Neural crest cell (in vitro differentiated cells): ENCODE results near the gene NT5DC1. TPM values are rescaled to one million over a fixed set of nuclear protein-coding genes. Genes with fewer than 3 reads are reported as not detected.
A peak's percentile ranks its signal among the peaks of the same experiment; 100 is the strongest.

Experiments used
- DNase-seq: peaks from one replicate; pipeline ENCODE4 v3.0.0; 2021; ENCODE audit warnings: low read depth, mixed read lengths, low spot score
- H3K27ac Mint-ChIP-seq: one replicate; pipeline ENCODE4 v1.8.0; 2021; ENCODE audit warnings: mild to moderate bottlenecking, mixed read lengths; ENCODE audit not compliant: unreplicated experiment
- H3K27me3 Mint-ChIP-seq: 2 replicates; pipeline ENCODE4 v1.8.0; 2021; ENCODE audit warnings: low read depth, mild to moderate bottlenecking, mixed read lengths
- H3K36me3 Mint-ChIP-seq: 2 replicates; pipeline ENCODE4 v1.8.0; 2021; ENCODE audit warnings: low read depth, mild to moderate bottlenecking, mixed read lengths
- H3K4me1 Mint-ChIP-seq: 2 replicates; pipeline ENCODE4 v1.8.0; 2021; ENCODE audit warnings: mixed read lengths
- H3K4me3 Mint-ChIP-seq: one replicate; pipeline ENCODE4 v1.8.0; 2021; ENCODE audit warnings: mild to moderate bottlenecking, mixed read lengths
- H3K9me3 Mint-ChIP-seq: 2 replicates; pipeline ENCODE4 v1.8.0; 2021; ENCODE audit warnings: mixed read lengths
- total RNA-seq: library from RNA; stranded (reverse); gene quantifications from 2 replicates; pipeline ENCODE4 v1.2.1, GENCODE V29; 2021
- TF ChIP-seq, protein P1 (sequence below): fragments of 200-600 bp; sonication (generic); conservative IDR thresholded peaks from 2 replicates; pipeline ENCODE4 v1.5.0; 2021; ENCODE audit warnings: antibody characterized with exemption, mild to moderate bottlenecking

NT5DC1 gene
- total RNA-seq, 1 donor from 2014 or later = 33.2 TPM

DNA sequence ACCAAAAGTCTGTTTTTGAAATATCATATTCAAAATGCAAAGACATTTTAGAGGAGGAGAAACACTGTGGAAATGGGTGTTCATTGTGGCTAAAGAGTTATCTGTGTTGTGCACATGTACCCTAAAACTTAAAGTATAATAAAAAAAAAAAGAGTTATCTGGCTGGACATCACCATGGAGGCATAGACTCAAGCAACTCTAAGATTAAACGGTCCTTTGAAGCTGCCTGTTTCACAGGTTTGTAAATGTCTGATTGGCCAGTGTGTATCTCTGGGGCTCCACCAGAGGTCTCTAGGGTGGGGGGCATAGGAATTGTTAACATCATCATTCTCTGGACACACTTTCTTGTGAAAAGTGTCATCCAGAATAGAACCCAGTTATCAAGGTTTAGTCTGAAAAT, 114.0 kb downstream of the NT5DC1 start:
- Mint-ChIP-seq H3K9me3 (no peaks in the 10 kb centered on the region), H3K4me1 (peaks cover 7% of the 10 kb centered on the region), H3K4me3 (no peak overlapping the region)

DNA sequence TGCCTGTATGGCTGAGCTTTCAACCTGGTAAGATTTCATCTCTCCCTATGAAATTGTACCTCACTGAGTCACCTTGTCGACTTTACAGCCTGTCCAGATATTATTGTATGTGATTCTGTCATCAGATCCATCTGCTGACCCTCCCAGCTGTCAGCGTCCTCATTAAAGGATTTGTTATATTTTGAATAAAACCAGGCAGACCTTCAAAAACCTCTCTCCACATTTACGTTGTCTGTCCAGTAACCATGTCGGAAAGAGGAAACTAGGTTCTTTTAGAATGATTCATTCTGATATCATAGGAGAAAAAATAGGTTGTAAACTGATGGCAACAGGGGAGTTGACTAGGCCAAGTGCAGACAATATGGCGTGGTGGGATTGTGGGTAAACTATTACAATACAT, 114.8 kb downstream of the NT5DC1 start:
- H3K36me3 Mint-ChIP-seq = no peaks in the 10 kb centered on the region
- no peak overlapping the region for H3K27ac Mint-ChIP-seq
- no peak overlapping the region for H3K4me3 Mint-ChIP-seq
- TF ChIP-seq, protein P1, sequence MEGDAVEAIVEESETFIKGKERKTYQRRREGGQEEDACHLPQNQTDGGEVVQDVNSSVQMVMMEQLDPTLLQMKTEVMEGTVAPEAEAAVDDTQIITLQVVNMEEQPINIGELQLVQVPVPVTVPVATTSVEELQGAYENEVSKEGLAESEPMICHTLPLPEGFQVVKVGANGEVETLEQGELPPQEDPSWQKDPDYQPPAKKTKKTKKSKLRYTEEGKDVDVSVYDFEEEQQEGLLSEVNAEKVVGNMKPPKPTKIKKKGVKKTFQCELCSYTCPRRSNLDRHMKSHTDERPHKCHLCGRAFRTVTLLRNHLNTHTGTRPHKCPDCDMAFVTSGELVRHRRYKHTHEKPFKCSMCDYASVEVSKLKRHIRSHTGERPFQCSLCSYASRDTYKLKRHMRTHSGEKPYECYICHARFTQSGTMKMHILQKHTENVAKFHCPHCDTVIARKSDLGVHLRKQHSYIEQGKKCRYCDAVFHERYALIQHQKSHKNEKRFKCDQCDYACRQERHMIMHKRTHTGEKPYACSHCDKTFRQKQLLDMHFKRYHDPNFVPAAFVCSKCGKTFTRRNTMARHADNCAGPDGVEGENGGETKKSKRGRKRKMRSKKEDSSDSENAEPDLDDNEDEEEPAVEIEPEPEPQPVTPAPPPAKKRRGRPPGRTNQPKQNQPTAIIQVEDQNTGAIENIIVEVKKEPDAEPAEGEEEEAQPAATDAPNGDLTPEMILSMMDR = no peak
- no peaks in the 10 kb centered on the region for H3K27me3 Mint-ChIP-seq
- peaks cover 7% of the 10 kb centered on the region for H3K4me1 Mint-ChIP-seq
- no peak for DNase-seq
- no peaks in the 10 kb centered on the region for H3K9me3 Mint-ChIP-seq

More for the DNA sequence above, 114.0 kb downstream of the NT5DC1 start:
- TF ChIP-seq, protein P1 = no peak
- no peak for DNase-seq
- H3K27ac Mint-ChIP-seq = no peak overlapping the region
- H3K36me3 Mint-ChIP-seq = no peaks in the 10 kb centered on the region
- no peaks in the 10 kb centered on the region for H3K27me3 Mint-ChIP-seq

DNA sequence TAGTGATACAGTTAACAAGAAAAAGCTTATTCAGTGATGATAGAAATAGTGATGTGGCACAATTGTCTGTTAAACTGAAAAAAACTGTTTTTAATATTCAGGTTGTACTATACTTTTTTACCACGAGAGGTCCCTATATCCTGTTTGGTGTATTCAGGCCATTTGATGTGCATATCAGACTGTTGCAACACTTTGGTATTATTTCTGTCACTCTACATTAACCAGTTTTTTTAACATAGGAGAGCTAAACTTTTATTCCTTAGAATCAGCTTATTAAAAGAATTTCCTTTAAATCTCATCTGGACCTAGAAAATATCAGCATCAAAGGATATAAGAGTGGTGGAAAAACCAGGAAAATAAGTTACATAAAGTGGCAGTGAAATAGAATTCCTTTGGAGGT, 116.4 kb downstream of the NT5DC1 start:
- DNase-seq = no peak
- peaks cover 7% of the 10 kb centered on the region for H3K4me1 Mint-ChIP-seq

DNA sequence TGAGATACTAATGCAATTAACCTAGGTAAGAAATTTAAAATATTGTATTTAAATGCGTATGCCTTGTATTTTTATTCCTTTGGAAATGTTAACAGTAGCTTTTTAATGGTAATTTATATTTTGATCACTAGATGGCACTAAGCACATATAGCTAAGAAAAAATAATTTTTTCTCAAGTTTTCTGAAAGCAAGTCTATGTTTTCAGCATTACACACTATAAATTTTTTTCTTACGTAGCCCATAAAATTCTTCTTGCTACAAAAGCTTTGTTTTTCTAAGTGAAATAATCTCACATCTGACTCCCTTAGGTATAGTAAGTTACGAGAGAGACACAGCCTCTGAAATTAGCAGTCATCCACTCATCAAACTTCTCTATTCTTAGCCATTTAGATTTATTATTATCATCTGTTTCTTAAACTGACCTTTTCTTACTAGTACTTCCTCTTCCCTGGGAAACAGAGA, 117.5 kb downstream of the NT5DC1 start:
- no peak overlapping the region for H3K4me3 Mint-ChIP-seq
- DNase-seq = no peak
- H3K4me1 Mint-ChIP-seq = peaks cover 7% of the 10 kb centered on the region
- H3K27me3 Mint-ChIP-seq = no peaks in the 10 kb centered on the region
- no peak overlapping the region for H3K27ac Mint-ChIP-seq
- no peaks in the 10 kb centered on the region for H3K36me3 Mint-ChIP-seq
- TF ChIP-seq, protein P1 = peak; percentile 71
- H3K9me3 Mint-ChIP-seq = no peaks in the 10 kb centered on the region

More for the DNA sequence above, 116.4 kb downstream of the NT5DC1 start:
- H3K9me3 Mint-ChIP-seq = no peaks in the 10 kb centered on the region
- no peak overlapping the region for H3K27ac Mint-ChIP-seq
- TF ChIP-seq, protein P1 = peak; percentile 70
- no peak overlapping the region for H3K4me3 Mint-ChIP-seq
- no peaks in the 10 kb centered on the region for H3K27me3 Mint-ChIP-seq
- H3K36me3 Mint-ChIP-seq = no peaks in the 10 kb centered on the region

DNA sequence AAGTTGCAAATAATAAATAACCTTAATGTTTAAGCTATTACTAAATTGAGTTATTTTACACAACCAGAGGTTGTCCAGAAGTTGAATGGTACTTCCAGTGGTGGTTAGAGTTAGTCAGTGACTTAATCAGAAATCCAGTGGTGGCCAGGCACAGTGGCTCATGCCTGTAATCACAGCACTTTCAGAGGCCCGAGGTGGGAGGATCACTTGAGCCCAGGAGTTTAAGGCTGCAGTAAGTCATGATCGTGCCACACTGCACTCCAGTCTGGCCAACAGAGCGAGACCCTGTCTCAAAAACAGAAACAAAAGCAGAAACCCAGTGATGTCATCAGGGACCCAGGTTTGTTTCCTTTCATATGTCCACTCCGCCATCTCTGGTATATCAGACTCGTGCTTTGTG, 118.2 kb downstream of the NT5DC1 start:
- H3K4me3 Mint-ChIP-seq = no peak overlapping the region
- no peak for DNase-seq

More for the DNA sequence above, 118.2 kb downstream of the NT5DC1 start:
- H3K9me3 Mint-ChIP-seq = no peaks in the 10 kb centered on the region
- no peak overlapping the region for H3K27ac Mint-ChIP-seq
- TF ChIP-seq, protein P1 = no peak
- no peaks in the 10 kb centered on the region for H3K27me3 Mint-ChIP-seq
- H3K36me3 Mint-ChIP-seq = no peaks in the 10 kb centered on the region
- H3K4me1 Mint-ChIP-seq = peaks cover 7% of the 10 kb centered on the region
